ENCODE data around the gene IL16.
"Not testable (repeated sequence)": the region's sequence is repeated elsewhere in the genome, so short reads cannot be mapped to it uniquely, and the experiment has no call there.

The IL16 gene

DNA sequence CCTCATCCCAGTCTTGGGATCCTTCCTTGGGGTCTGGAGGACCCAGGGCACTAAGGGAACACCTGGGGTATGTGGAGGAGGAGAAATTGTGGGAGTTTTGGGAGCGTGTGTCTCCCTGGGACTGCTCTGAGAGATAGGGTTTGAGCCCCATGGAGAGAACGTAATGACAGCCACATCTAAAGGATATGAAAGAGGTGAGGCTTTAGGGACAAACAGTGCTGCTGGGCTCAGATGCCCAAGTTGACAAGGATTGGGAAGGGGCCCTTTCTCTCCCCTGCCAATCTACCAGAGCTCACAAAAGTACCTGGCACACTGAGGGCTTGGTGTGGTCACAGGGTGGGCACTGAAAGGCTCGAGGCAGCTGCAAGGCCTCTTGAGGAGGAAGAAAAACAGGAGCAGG lies 140.6 kb downstream of the IL16 start:
- no peak for DNase-seq
- H3K27ac Mint-ChIP-seq, result no peak overlapping the region
- H3K27me3 Mint-ChIP-seq, result peaks cover 4% of the 10 kb centered on the region
- no peaks in the 10 kb centered on the region for H3K9me3 Mint-ChIP-seq
- H3K36me3 Mint-ChIP-seq, result no peaks in the 10 kb centered on the region
- H3K4me3 Mint-ChIP-seq, result no peak overlapping the region
- CTCF ChIA-PET, result interaction anchor here (0.7 to 11.3 kb wide), 8 partner anchors 17 to 229 kb away, joined by 3 to 102 read pairs (median 3); no protein-coding TSS in a partner anchor
- peaks cover 3% of the 10 kb centered on the region for H3K4me1 Mint-ChIP-seq

DNA sequence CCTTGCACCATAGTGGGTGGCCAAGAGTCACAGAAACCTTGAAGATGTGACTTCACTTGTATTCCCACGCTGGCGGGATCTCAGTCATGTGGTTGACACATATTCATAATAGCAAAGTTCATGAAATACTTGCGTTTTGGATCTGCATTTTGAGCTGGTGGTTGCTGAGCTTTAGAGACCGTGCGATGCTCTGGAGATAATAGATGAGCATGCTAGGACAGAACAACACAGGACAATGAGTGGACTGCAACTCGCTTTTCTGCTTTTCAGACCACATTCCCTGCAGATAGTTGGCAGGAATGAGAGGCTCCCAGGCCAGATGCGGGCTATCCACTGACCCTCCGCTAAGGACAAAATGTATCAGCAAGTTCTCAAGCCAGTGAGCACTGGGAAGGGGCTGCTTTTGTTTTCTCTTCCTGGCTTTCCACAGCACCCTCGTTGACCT lies 141.1 kb downstream of the IL16 start:
- Mint-ChIP-seq H3K27ac (no peak overlapping the region), H3K27me3 (peaks cover 4% of the 10 kb centered on the region), H3K36me3 (no peaks in the 10 kb centered on the region), H3K4me1 (peaks cover 3% of the 10 kb centered on the region), H3K4me3 (no peak overlapping the region), H3K9me3 (no peaks in the 10 kb centered on the region)
- no peak for DNase-seq
- CTCF ChIA-PET, result interaction anchor here (0.7 to 11.3 kb wide), 4 partner anchors 62 to 230 kb away, joined by 3 to 102 read pairs (median 48); no protein-coding TSS in a partner anchor

GRCh38 chr15:81338170-81339007 lies 141.7 kb downstream of the IL16 start:
- no peak for DNase-seq
- CTCF ChIA-PET, result interaction anchor here (1.1 to 11.3 kb wide), 3 partner anchors 61 to 72 kb away, joined by 3 to 102 read pairs (median 92); no protein-coding TSS in a partner anchor
- no peak overlapping the region for H3K4me3 Mint-ChIP-seq
- peaks cover 3% of the 10 kb centered on the region for H3K4me1 Mint-ChIP-seq
- no peak overlapping the region for H3K27ac Mint-ChIP-seq
- H3K36me3 Mint-ChIP-seq, result no peaks in the 10 kb centered on the region
- no peaks in the 10 kb centered on the region for H3K9me3 Mint-ChIP-seq
- H3K27me3 Mint-ChIP-seq, result peaks cover 4% of the 10 kb centered on the region

DNA sequence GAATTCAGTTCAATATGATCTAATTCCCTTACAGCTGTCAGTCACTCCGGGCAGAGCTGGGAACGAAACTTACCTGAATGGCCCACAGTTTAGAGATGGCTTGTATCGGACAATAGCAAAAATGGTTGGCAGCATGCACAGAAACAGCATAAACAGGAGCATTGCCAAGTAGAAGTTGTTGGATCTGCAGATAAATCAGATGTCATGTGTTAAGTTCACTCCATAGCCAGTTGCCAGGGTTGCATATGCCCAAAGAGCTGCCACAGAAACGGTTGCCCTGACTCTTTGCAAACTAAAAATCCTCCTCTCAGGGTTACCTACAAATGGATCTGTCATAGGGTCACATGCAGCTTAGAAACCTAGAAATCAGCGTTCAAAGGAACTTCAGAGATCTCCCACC lies 142.6 kb downstream of the IL16 start:
- Mint-ChIP-seq H3K9me3 (no peaks in the 10 kb centered on the region), H3K4me3 (no peak overlapping the region), H3K27ac (no peak overlapping the region), H3K36me3 (no peaks in the 10 kb centered on the region), H3K27me3 (peaks cover 4% of the 10 kb centered on the region), H3K4me1 (no peaks in the 10 kb centered on the region)
- CTCF ChIA-PET, result interaction anchor here (9.2 to 11.3 kb wide), 2 partner anchors 66 to 73 kb away, joined by 92 to 102 read pairs; no protein-coding TSS in a partner anchor
- DNase-seq, result no peak

DNA sequence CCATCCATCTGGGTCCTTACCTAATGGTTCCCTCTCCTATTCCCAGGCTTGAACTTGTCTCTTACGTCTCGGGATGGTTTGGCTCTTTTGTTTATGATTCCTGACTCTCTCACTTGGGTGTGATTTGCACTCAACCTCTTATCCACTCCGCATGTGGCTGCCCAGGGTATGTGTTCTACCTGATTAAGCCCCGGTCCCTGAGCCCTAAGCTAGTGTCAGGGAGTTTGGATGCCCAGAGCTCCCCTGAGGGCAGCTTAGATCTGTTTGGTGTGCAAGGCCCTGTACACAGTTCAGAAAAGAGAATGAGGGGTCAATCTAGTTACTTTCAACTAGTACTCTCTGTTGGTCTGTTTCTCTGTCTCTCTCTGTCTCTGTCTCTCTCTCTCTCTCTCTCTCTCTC lies 143.2 kb downstream of the IL16 start:
- CTCF ChIA-PET, result interaction anchor here (9.2 to 11.3 kb wide), 2 partner anchors 66 to 73 kb away, joined by 92 to 102 read pairs; no protein-coding TSS in a partner anchor
- DNase-seq, result no peak
- Mint-ChIP-seq H3K4me1 (no peaks in the 10 kb centered on the region), H3K4me3 (no peak overlapping the region), H3K36me3 (no peaks in the 10 kb centered on the region), H3K27ac (no peak overlapping the region), H3K27me3 (peaks cover under 1% of the 10 kb centered on the region), H3K9me3 (no peaks in the 10 kb centered on the region)

DNA sequence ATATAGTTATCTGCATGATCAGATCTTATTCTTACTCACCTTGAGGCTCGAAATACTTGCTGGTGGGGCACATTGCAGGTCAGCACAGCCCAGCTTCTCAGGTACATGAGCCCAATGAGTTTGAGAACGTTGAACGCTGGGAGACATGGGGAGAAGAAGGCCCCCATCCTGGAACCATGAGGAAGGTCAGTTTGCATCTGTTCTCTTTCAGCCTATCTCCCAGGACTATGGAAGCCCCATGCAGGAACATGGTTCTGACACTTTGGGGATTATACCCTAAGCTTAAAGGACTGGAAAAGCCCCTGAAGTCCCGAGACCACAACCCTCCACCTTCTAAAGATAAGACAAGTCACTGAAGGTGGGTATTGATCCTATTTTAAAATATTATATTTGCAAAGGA lies 144.7 kb downstream of the IL16 start:
- Mint-ChIP-seq H3K36me3 (no peaks in the 10 kb centered on the region), H3K4me3 (no peak overlapping the region), H3K9me3 (no peaks in the 10 kb centered on the region), H3K4me1 (no peaks in the 10 kb centered on the region), H3K27ac (no peak overlapping the region), H3K27me3 (no peaks in the 10 kb centered on the region)
- CTCF ChIA-PET, result interaction anchor here (1.4 to 11.3 kb wide), 2 partner anchors 42 to 75 kb away, joined by 3 to 92 read pairs; no protein-coding TSS in a partner anchor
- no peak for DNase-seq

DNA sequence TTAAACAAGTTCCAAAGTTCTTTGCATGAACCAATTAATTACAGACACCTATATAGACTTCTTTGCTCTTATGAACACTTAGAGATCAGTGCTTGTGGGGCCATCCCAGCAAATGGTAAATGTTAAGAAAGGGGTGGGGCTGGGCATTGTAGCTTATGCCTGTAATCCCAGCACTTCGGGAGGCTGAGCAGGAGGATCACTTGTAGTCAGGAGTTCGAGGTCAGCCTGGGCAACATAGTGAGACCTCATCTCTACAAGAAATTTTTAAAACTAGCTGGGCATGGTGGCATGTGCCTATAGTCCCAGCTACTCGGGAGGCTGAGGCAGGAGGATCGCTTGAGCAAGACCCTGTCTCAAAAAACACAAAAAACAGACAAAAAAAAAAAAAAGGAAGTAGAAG lies 146.7 kb downstream of the IL16 start:
- no peaks in the 10 kb centered on the region for H3K4me1 Mint-ChIP-seq
- H3K4me3 Mint-ChIP-seq, result no peak overlapping the region
- H3K27ac Mint-ChIP-seq, result no peak overlapping the region
- no peaks in the 10 kb centered on the region for H3K27me3 Mint-ChIP-seq
- no peaks in the 10 kb centered on the region for H3K36me3 Mint-ChIP-seq
- no peaks in the 10 kb centered on the region for H3K9me3 Mint-ChIP-seq
- no peak for DNase-seq
- CTCF ChIA-PET, result interaction anchor here (0.6 kb wide), 1 partner anchor 9 kb away, joined by 3 read pairs; no protein-coding TSS in a partner anchor

GRCh38 chr15:81346611-81347010 lies 149.9 kb downstream of the IL16 start:
- Mint-ChIP-seq H3K36me3 (no peaks in the 10 kb centered on the region), H3K9me3 (no peaks in the 10 kb centered on the region), H3K4me3 (no peak overlapping the region), H3K27ac (no peak overlapping the region), H3K4me1 (no peaks in the 10 kb centered on the region), H3K27me3 (peaks cover 5% of the 10 kb centered on the region)
- DNase-seq, result no peak
- CTCF ChIA-PET, result no interaction called here

- no peaks in the 10 kb centered on the region for H3K36me3 Mint-ChIP-seq
- H3K27ac Mint-ChIP-seq, result no peak overlapping the region
- H3K9me3 Mint-ChIP-seq, result no peaks in the 10 kb centered on the region
- H3K4me1 Mint-ChIP-seq, result no peaks in the 10 kb centered on the region
- CTCF ChIA-PET, result no interaction called here
- no peak overlapping the region for H3K4me3 Mint-ChIP-seq
- DNase-seq, result no peak
- H3K27me3 Mint-ChIP-seq, result peaks cover 6% of the 10 kb centered on the region
Observed at GRCh38 chr15:81347910-81348309, 151.2 kb downstream of the IL16 start.

DNA sequence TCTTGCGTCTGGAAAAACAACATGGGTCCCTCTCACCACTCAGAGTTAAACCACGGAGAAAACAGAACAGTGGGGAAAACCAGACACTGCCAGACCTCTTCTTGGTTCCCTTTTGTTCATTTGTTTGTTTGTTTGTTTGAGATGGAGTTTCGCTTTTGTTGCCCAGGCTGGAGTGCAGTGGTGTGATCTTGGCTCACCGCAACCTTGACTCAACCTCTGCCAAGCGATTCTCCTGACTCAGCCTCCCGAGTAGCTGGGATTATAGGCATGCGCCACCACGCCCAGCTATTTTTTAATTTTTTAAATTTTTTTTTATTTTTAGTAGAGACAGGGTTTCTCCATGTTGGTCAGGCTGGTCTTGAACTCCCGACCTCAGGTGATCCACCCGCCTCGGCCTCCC lies 152.0 kb downstream of the IL16 start:
- H3K4me1 Mint-ChIP-seq, H3K27ac Mint-ChIP-seq, H3K27me3 Mint-ChIP-seq, DNase-seq, H3K36me3 Mint-ChIP-seq, H3K9me3 Mint-ChIP-seq, H3K4me3 Mint-ChIP-seq: not testable (repeated sequence)
- CTCF ChIA-PET, result interaction anchor here (0.5 kb wide), 1 partner anchor 47 kb away, joined by 3 read pairs; no protein-coding TSS in a partner anchor

DNA sequence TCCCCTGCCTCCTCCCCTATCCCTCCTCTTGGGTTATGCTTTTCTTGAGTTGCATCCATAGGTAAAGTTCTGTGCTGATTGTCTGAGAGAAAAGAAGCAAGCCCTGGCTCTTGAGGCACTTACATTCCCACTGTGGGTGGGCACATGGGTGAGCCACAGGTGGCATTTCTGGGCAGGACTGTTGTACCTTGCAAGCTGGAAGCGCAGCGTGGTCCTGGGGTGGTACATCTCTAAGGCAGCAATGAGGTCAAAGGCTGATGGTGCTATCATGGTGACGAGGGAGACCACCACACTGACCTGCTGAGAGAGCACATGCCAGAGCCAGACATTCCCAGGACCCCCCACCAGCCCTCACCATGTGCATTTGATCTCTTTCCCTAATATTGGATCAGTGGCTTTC lies 152.6 kb downstream of the IL16 start:
- CTCF ChIA-PET, result no interaction called here
- Mint-ChIP-seq H3K4me1 (no peaks in the 10 kb centered on the region), H3K9me3 (no peaks in the 10 kb centered on the region), H3K36me3 (no peaks in the 10 kb centered on the region), H3K27ac (no peak overlapping the region), H3K27me3 (peaks cover 6% of the 10 kb centered on the region), H3K4me3 (no peak overlapping the region)
- DNase-seq, result no peak

DNA sequence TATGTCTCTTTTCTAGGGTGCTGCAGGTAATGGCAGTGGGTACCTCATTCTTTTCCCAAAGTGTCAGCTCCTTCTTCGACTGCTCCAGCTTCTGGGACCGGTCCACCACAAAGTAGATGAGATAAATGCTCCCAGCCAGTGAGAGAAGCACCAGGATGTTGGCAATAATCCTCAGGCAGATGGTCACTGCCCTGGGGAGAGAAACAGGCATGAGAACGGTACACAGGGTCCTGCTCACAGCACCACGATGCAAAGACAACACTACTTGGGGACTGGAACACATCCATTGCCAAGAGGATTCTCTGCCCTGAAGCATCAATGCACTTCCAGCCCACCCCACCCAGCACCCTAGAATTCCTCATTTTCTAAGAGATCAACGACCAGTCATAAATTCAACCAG lies 155.0 kb downstream of the IL16 start:
- H3K9me3 Mint-ChIP-seq, result no peaks in the 10 kb centered on the region
- no peak for DNase-seq
- no peak overlapping the region for H3K27ac Mint-ChIP-seq
- H3K36me3 Mint-ChIP-seq, result no peaks in the 10 kb centered on the region
- CTCF ChIA-PET, result no interaction called here
- no peak overlapping the region for H3K4me3 Mint-ChIP-seq
- H3K4me1 Mint-ChIP-seq, result no peaks in the 10 kb centered on the region
- peaks cover 11% of the 10 kb centered on the region for H3K27me3 Mint-ChIP-seq

- H3K4me3 Mint-ChIP-seq, result no peak overlapping the region
- no peaks in the 10 kb centered on the region for H3K9me3 Mint-ChIP-seq
- no peaks in the 10 kb centered on the region for H3K36me3 Mint-ChIP-seq
- no peak overlapping the region for H3K27ac Mint-ChIP-seq
- H3K4me1 Mint-ChIP-seq, result no peaks in the 10 kb centered on the region
- H3K27me3 Mint-ChIP-seq, result peaks cover 18% of the 10 kb centered on the region
- CTCF ChIA-PET, result no interaction called here
- no peak for DNase-seq
Observed at GRCh38 chr15:81356252-81356651, 159.6 kb downstream of the IL16 start.

DNA sequence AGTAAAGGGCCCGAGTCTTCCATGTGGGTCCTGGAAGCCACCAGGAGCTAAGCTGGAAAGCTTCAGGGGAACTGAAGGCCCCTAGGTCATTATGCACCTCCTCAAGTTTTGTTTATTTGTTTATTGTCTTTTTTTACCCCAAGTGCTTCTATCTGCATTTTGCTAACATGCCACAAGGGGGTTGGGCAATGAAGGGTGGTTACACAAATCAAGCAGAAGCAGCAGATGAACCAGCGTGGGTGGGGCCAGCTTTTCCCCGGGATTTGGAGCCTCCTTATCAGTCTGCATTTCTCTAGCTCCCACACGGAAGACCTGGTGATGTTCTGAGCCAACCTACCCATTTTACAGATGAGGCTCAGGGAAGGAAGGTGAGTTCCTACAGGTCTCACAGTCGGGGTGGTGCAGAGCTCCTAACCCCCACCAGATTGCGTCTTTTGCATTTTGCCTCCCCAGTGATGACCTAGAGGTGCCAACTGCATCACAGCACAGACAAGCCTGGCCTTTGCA lies 160.6 kb downstream of the IL16 start:
- Mint-ChIP-seq H3K27me3 (peaks cover 13% of the 10 kb centered on the region), H3K27ac (no peak overlapping the region), H3K9me3 (no peaks in the 10 kb centered on the region), H3K4me3 (no peak overlapping the region), H3K4me1 (no peaks in the 10 kb centered on the region), H3K36me3 (no peaks in the 10 kb centered on the region)
- CTCF ChIA-PET, result no interaction called here
- DNase-seq, result no peak

DNA sequence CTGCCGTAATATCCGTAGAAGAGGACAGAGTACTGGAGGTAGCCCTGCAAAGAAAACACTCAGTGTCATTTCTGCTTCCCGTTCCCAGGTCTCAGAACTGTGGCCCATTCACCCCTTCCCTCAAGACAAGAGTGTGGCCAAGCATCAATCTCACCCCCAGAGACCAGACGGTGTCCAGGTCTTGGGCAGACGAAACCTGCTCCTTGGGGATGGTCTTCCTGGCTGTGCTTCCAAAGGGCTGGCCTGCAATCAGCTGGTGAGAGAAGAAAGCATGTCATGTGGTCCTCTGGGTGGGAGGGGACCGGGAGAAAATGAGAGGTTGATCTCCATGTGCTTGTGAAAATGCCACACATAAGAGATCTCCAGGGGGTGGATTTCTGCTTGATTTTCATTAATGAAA lies 161.6 kb downstream of the IL16 start:
- no peaks in the 10 kb centered on the region for H3K9me3 Mint-ChIP-seq
- DNase-seq, result no peak
- H3K27ac Mint-ChIP-seq, result no peak overlapping the region
- H3K36me3 Mint-ChIP-seq, result no peaks in the 10 kb centered on the region
- peaks cover 13% of the 10 kb centered on the region for H3K27me3 Mint-ChIP-seq
- H3K4me1 Mint-ChIP-seq, result no peaks in the 10 kb centered on the region
- H3K4me3 Mint-ChIP-seq, result no peak overlapping the region
- CTCF ChIA-PET, result no interaction called here
